ENCODE results near the gene PDZD7.
A peak's percentile ranks its signal among the peaks of the same experiment; 100 is the strongest.

PDZD7 gene

GRCh38 chr10:101071267-101071884 is 40.4 kb upstream of the PDZD7 start:
- TF ChIP-seq CTCF (IDR thresholded peaks at IDR 0.05): no peak

- no peak for TF ChIP-seq CTCF (IDR thresholded peaks at IDR 0.05)
Observed at GRCh38 chr10:101070098-101070497, 39.2 kb upstream of the PDZD7 start.

GRCh38 chr10:101069441-101069840 is 38.5 kb upstream of the PDZD7 start:
- no peak for TF ChIP-seq CTCF (IDR thresholded peaks at IDR 0.05)

- peak; percentile 66 for TF ChIP-seq CTCF (IDR thresholded peaks at IDR 0.05)
Observed at GRCh38 chr10:101067356-101068083, 36.6 kb upstream of the PDZD7 start.

GRCh38 chr10:101066896-101067355 is 36.0 kb upstream of the PDZD7 start:
- no peak for TF ChIP-seq CTCF (IDR thresholded peaks at IDR 0.05)

GRCh38 chr10:101066146-101066895 is 35.4 kb upstream of the PDZD7 start:
- TF ChIP-seq CTCF (IDR thresholded peaks at IDR 0.05): peak; percentile 37

- TF ChIP-seq CTCF (IDR thresholded peaks at IDR 0.05): no peak
Observed at GRCh38 chr10:101065481-101066145, 34.7 kb upstream of the PDZD7 start.
